HepG2 (cell line): ENCODE data around the gene PLIN3. TPM values are rescaled to one million over a fixed set of nuclear protein-coding genes. Genes with fewer than 3 reads are reported as not detected.

Experiments used
- CREM ChIP-seq, 2 experiments: sonication (generic) in 1 of 2; formaldehyde crosslinking in 1 of 2; IDR thresholded peaks; 2 replicates each; pipeline versions ENCODE4 v1.4.0 to v1.6.1; 2016 to 2020; ENCODE audit warnings: antibody characterized with exemption in 1 of 2, mild to moderate bottlenecking in 1 of 2, missing genetic modification reagents in 1 of 2
- ELF3 ChIP-seq: IDR thresholded peaks from 2 replicates; pipeline ENCODE4 v1.6.1; 2016; ENCODE audit warnings: missing genetic modification reagents, missing compliant biosample characterization
- EP300 ChIP-seq, 3 experiments: sonication (generic) in 1 of 3; formaldehyde crosslinking in 1 of 3; IDR thresholded peaks; 2 replicates each; pipeline versions ENCODE4 v1.5.1 to v1.6.1; 2011 to 2020; ENCODE audit warnings: low read depth in 2 of 3, low read length in 2 of 3, borderline replicate concordance in 1 of 3, improper control_type of control experiment in 1 of 3, mild to moderate bottlenecking in 1 of 3, missing genetic modification reagents in 1 of 3, moderate library complexity in 1 of 3
- HES4 ChIP-seq: sonication (generic); formaldehyde crosslinking; IDR thresholded peaks from 2 replicates; pipeline ENCODE4 v1.9.0; 2021; ENCODE audit warnings: mild to moderate bottlenecking, missing genetic modification reagents, borderline replicate concordance
- IKZF4 ChIP-seq: sonication (generic); formaldehyde crosslinking; IDR thresholded peaks from 2 replicates; pipeline ENCODE4 v1.5.1; 2020; ENCODE audit warnings: borderline replicate concordance, mild to moderate bottlenecking, low read depth, missing genetic modification reagents; ENCODE audit errors: not compliant biosample characterization
- KLF15 ChIP-seq: sonication (generic); formaldehyde crosslinking; IDR thresholded peaks from 2 replicates; pipeline ENCODE4 v1.8.1; 2023; ENCODE audit warnings: borderline replicate concordance, mild to moderate bottlenecking, inconsistent platforms, missing genetic modification reagents, mixed read lengths
- MTA1 ChIP-seq: sonication (generic); formaldehyde crosslinking; IDR thresholded peaks from 2 replicates; pipeline ENCODE4 v1.4.0; 2020; ENCODE audit warnings: missing genetic modification reagents, mild to moderate bottlenecking, borderline replicate concordance
- MYNN ChIP-seq: sonication (generic); formaldehyde crosslinking; IDR thresholded peaks from 2 replicates; pipeline ENCODE4 v1.4.0; 2020; ENCODE audit warnings: mild to moderate bottlenecking, low read depth, missing genetic modification reagents
- NFE2 ChIP-seq: sonication (generic); formaldehyde crosslinking; IDR thresholded peaks from 2 replicates; pipeline ENCODE4 v1.4.0; 2020; ENCODE audit warnings: missing genetic modification reagents
- RFX1 ChIP-seq: fragments of 450-650 bp; IDR thresholded peaks from 2 replicates; pipeline ENCODE4 v1.6.1; 2017
- SETDB1 ChIP-seq: sonication (generic); formaldehyde crosslinking; IDR thresholded peaks from 2 replicates; pipeline ENCODE4 v1.5.1; 2020; ENCODE audit warnings: missing genetic modification reagents, mild to moderate bottlenecking, borderline replicate concordance
- SNRNP70 ChIP-seq: fragments of 200-400 bp; formaldehyde crosslinking; IDR thresholded peaks from 2 replicates; pipeline ENCODE4 v1.6.1; 2017; ENCODE audit warnings: mild to moderate bottlenecking, low read depth, low read length, moderate library complexity
- ZNF20 ChIP-seq: sonication (generic); formaldehyde crosslinking; IDR thresholded peaks from 2 replicates; pipeline ENCODE4 v1.4.0; 2020; ENCODE audit warnings: mild to moderate bottlenecking, moderate library complexity, missing genetic modification reagents
- ZNF3 ChIP-seq: IDR thresholded peaks from 2 replicates; pipeline ENCODE4 v1.7.0; 2017; ENCODE audit warnings: inconsistent platforms
- ZNF333 ChIP-seq: sonication (generic); formaldehyde crosslinking; IDR thresholded peaks from 2 replicates; pipeline ENCODE4 v1.4.0; 2020; ENCODE audit warnings: mild to moderate bottlenecking, missing genetic modification reagents, borderline replicate concordance
- ZNF772 ChIP-seq: sonication (generic); formaldehyde crosslinking; IDR thresholded peaks from 2 replicates; pipeline ENCODE4 v1.5.0; 2020; ENCODE audit warnings: mild to moderate bottlenecking, missing genetic modification reagents
- ZNF891 ChIP-seq: sonication (generic); formaldehyde crosslinking; IDR thresholded peaks from 2 replicates; pipeline ENCODE4 v1.5.0; 2020; ENCODE audit warnings: mild to moderate bottlenecking, missing genetic modification reagents
- polyA plus RNA-seq, 8 experiments: library from polyadenylated mRNA; depleted of rRNA in 3 of 8; stranded (reverse) in 7 of 8; unstranded in 1 of 8; fragments of >200 nt; fragmentation: Illumina TruSeq in 4 of 8; extraction: Trizol in 4 of 8; gene quantifications; 2 replicates each; pipeline versions ENCODE4 v1.2.1 to v1.2.3, GENCODE V29; 2011 to 2016; ENCODE audit warnings: low read depth in 4 of 8, missing spikeins in 1 of 8, mixed read lengths in 1 of 8; ENCODE audit not compliant: insufficient read depth in 1 of 8
- total RNA-seq, 5 experiments: library from RNA; depleted of rRNA; stranded (reverse); fragments of >200 nt; fragmentation: Illumina TruSeq; extraction: Trizol; gene quantifications; 2 replicates each; pipeline ENCODE4 v1.2.3, GENCODE V29; 2016; ENCODE audit warnings: low read depth in 1 of 5
- TF ChIP-seq, protein P1 (sequence below): sonication (generic); formaldehyde crosslinking; IDR thresholded peaks from 2 replicates; pipeline ENCODE4 v1.4.0; 2020; ENCODE audit warnings: mild to moderate bottlenecking, missing genetic modification reagents
- TF ChIP-seq, protein P2 (sequence below): sonication (generic); formaldehyde crosslinking; IDR thresholded peaks from 2 replicates; pipeline ENCODE4 v1.8.0; 2022; ENCODE audit warnings: low read depth, missing genetic modification reagents
- TF ChIP-seq, protein P3 (sequence below): sonication (generic); formaldehyde crosslinking; IDR thresholded peaks from 2 replicates; pipeline ENCODE4 v1.8.0; 2022; ENCODE audit warnings: missing genetic modification reagents, mild to moderate bottlenecking, borderline replicate concordance
- TF ChIP-seq, protein P4 (sequence below): sonication (generic); IDR thresholded peaks from 2 replicates; pipeline ENCODE4 v1.6.1; 2016; ENCODE audit warnings: low read depth, borderline replicate concordance
- TF ChIP-seq, protein P5 (sequence below): IDR thresholded peaks from 2 replicates; pipeline ENCODE4 v1.6.1; 2012; ENCODE audit warnings: low read depth, low read length, improper control_type of control experiment

The PLIN3 gene
- total and polyA plus RNA-seq, 2 of the 13 experiments (the other 11 are each of a cell fraction or from before 2014, with no cell fraction given) = 49.3 to 57.9 TPM

DNA sequence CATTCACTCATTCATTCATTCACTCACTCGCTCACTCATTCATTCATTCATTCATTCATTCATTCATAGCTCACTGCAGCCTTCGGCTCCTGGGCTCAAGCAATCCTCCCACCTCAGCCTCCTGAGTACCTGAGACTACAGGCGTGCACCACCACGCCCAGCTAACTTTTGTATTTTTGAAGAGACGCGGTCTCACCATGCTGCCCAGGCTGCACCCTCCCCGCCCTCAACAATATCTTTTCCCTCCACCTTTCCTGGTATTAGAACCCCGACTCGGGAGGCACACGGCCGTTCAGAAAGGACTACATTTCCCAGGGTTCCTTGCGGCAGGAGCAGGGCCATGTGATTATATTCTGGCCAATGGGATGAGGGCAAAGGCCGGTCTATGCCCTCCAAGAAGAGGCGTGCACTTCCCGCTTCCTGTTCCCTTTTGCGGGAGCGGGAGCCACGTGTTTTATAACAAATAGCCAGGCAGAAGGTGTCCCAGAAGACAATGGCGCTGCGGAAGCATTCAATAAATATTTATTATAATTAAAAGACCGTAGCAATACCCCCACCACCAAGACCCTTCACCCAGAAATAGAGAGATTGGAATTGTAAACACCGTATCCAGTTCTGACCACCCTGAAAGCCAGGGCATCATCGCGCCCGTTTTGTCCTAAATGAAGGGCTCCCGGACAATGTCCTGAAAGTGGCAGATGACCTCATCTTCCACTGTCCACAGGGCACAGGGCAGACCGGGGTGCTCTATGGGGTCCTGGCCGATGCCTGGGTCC is 51.9 kb downstream of the PLIN3 start (continued):
- TF ChIP-seq, protein P1, sequence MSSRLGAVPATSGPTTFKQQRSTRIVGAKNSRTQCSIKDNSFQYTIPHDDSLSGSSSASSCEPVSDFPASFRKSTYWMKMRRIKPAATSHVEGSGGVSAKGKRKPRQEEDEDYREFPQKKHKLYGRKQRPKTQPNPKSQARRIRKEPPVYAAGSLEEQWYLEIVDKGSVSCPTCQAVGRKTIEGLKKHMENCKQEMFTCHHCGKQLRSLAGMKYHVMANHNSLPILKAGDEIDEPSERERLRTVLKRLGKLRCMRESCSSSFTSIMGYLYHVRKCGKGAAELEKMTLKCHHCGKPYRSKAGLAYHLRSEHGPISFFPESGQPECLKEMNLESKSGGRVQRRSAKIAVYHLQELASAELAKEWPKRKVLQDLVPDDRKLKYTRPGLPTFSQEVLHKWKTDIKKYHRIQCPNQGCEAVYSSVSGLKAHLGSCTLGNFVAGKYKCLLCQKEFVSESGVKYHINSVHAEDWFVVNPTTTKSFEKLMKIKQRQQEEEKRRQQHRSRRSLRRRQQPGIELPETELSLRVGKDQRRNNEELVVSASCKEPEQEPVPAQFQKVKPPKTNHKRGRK (CRISPR knock-in tag) = no peak
- TF ChIP-seq NFE2 (CRISPR knock-in tag) (no peak), HES4 (no peak), IKZF4 (CRISPR knock-in tag) (no peak), EP300 (IDR thresholded peaks at IDR 0.05; ENCODE audit: low read depth in 2 of 2, low read length in 2 of 2) (no peak), EP300 (CRISPR knock-in tag; IDR thresholded peaks at IDR 0.05; ENCODE audit: borderline replicate concordance) (no peak), MYNN (no peak), KLF15 (CRISPR knock-in tag) (no peak; the same call in 1 of the 2 replicates), ELF3 (CRISPR knock-in tag) (peak; percentile 90), ZNF20 (no peak), ZNF333 (no peak), RFX1 (no peak), SNRNP70 (no peak), ZNF772 (no peak), CREM (IDR thresholded peaks at IDR 0.05) (peak; percentile 77), CREM (CRISPR knock-in tag; IDR thresholded peaks at IDR 0.05) (no peak), SETDB1 (CRISPR knock-in tag) (no peak), ZNF3 (CRISPR knock-in tag) (no peak), ZNF891 (CRISPR knock-in tag) (no peak), MTA1 (CRISPR knock-in tag) (no peak)
- TF ChIP-seq, protein P2, sequence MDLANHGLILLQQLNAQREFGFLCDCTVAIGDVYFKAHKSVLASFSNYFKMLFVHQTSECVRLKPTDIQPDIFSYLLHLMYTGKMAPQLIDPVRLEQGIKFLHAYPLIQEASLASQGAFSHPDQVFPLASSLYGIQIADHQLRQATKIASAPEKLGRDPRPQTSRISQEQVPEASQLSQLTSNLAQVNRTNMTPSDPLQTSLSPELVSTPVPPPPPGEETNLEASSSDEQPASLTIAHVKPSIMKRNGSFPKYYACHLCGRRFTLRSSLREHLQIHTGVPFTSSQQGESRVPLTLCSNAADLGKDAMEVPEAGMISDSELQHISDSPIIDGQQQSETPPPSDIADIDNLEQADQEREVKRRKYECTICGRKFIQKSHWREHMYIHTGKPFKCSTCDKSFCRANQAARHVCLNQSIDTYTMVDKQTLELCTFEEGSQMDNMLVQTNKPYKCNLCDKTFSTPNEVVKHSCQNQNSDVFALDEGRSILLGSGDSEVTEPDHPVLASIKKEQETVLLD (CRISPR knock-in tag) = no peak
- TF ChIP-seq, protein P3, sequence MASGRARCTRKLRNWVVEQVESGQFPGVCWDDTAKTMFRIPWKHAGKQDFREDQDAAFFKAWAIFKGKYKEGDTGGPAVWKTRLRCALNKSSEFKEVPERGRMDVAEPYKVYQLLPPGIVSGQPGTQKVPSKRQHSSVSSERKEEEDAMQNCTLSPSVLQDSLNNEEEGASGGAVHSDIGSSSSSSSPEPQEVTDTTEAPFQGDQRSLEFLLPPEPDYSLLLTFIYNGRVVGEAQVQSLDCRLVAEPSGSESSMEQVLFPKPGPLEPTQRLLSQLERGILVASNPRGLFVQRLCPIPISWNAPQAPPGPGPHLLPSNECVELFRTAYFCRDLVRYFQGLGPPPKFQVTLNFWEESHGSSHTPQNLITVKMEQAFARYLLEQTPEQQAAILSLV (CRISPR knock-in tag) = no peak
- TF ChIP-seq, protein P4, sequence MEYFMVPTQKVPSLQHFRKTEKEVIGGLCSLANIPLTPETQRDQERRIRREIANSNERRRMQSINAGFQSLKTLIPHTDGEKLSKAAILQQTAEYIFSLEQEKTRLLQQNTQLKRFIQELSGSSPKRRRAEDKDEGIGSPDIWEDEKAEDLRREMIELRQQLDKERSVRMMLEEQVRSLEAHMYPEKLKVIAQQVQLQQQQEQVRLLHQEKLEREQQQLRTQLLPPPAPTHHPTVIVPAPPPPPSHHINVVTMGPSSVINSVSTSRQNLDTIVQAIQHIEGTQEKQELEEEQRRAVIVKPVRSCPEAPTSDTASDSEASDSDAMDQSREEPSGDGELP = no peak
- TF ChIP-seq, protein P5, sequence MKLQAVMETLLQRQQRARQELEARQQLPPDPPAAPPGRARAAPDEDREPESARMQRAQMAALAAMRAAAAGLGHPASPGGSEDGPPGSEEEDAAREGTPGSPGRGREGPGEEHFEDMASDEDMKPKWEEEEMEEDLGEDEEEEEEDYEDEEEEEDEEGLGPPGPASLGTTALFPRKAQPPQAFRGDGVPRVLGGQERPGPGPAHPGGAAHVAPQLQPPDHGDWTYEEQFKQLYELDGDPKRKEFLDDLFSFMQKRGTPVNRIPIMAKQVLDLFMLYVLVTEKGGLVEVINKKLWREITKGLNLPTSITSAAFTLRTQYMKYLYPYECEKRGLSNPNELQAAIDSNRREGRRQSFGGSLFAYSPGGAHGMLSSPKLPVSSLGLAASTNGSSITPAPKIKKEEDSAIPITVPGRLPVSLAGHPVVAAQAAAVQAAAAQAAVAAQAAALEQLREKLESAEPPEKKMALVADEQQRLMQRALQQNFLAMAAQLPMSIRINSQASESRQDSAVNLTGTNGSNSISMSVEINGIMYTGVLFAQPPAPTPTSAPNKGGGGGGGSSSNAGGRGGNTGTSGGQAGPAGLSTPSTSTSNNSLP = no peak; the same call in 1 of the 2 replicates
